SK-N-SH treated with all-trans-retinoic acid at 6 μM for 48 hours (cell line): ENCODE results near the gene COL4A2.

ENCODE experiments used
- ATAC-seq: fragments of 200-7000 bp; cut with Tn5 transposase; 3 replicates; pipeline ENCODE4 v1.9.1; 2020; ENCODE audit warnings: mild to moderate bottlenecking, moderate library complexity
- ARNTL ChIP-seq: fragments of 450-650 bp; formaldehyde crosslinking; IDR thresholded peaks from 2 replicates; pipeline ENCODE4 v1.5.0; 2020; ENCODE audit warnings: low read depth, mild to moderate bottlenecking, moderate library complexity, borderline replicate concordance
- CSDC2 ChIP-seq: fragments of 250-450 bp; sonication (Bioruptor Pico); IDR thresholded peaks from 2 replicates; pipeline ENCODE4 v1.5.0; 2020; ENCODE audit warnings: mild to moderate bottlenecking, moderate library complexity
- ESRRG ChIP-seq: fragments of 250-450 bp; sonication (Bioruptor Pico); IDR thresholded peaks from 2 replicates; pipeline ENCODE4 v1.6.1; 2021; ENCODE audit warnings: mild to moderate bottlenecking
- GLIS3 ChIP-seq: fragments of 250-450 bp; sonication (Bioruptor Pico); IDR thresholded peaks from 2 replicates; pipeline ENCODE4 v1.5.0; 2020; ENCODE audit warnings: mild to moderate bottlenecking, moderate library complexity
- OSR1 ChIP-seq: fragments of 250-450 bp; sonication (Bioruptor Pico); IDR thresholded peaks from 2 replicates; pipeline ENCODE4 v1.8.0; 2022; ENCODE audit warnings: moderate library complexity, mild to moderate bottlenecking, inconsistent platforms
- TCF4 ChIP-seq: fragments of 250-450 bp; sonication (Bioruptor Pico); IDR thresholded peaks from 2 replicates; pipeline ENCODE4 v1.8.0; 2021; ENCODE audit warnings: mild to moderate bottlenecking, moderate library complexity, borderline replicate concordance
- TOX ChIP-seq: fragments of 250-450 bp; sonication (Bioruptor Pico); IDR thresholded peaks from 2 replicates; pipeline ENCODE4 v1.8.0; 2021; ENCODE audit warnings: mild to moderate bottlenecking, moderate library complexity, borderline replicate concordance
- TSHZ2 ChIP-seq: fragments of 250-450 bp; sonication (Bioruptor Pico); IDR thresholded peaks from 2 replicates; pipeline ENCODE4 v1.5.0; 2020; ENCODE audit warnings: mild to moderate bottlenecking, moderate library complexity
- ZC3H10 ChIP-seq: fragments of 250-450 bp; sonication (Bioruptor Pico); IDR thresholded peaks from 2 replicates; pipeline ENCODE4 v1.5.1; 2021; ENCODE audit warnings: mild to moderate bottlenecking, moderate library complexity
- ZFP3 ChIP-seq: fragments of 250-450 bp; sonication (Bioruptor Pico); IDR thresholded peaks from 2 replicates; pipeline ENCODE4 v1.5.0; 2020; ENCODE audit warnings: mild to moderate bottlenecking, moderate library complexity
- ZNF8 ChIP-seq: fragments of 450-650 bp; formaldehyde crosslinking; IDR thresholded peaks from 2 replicates; pipeline ENCODE4 v1.5.0; 2020; ENCODE audit warnings: mild to moderate bottlenecking, moderate library complexity
- TF ChIP-seq, protein P1 (sequence below): fragments of 250-450 bp; sonication (Bioruptor Pico); IDR thresholded peaks from 2 replicates; pipeline ENCODE4 v1.8.0; 2020; ENCODE audit warnings: mild to moderate bottlenecking, moderate library complexity, borderline replicate concordance
- TF ChIP-seq, protein P2 (sequence below): fragments of 250-450 bp; sonication (Bioruptor Pico); IDR thresholded peaks from 2 replicates; pipeline ENCODE4 v1.8.0; 2021; ENCODE audit warnings: low read depth, mild to moderate bottlenecking, moderate library complexity, borderline replicate concordance
- TF ChIP-seq, protein P3 (sequence below): fragments of 250-450 bp; sonication (Bioruptor Pico); IDR thresholded peaks from 2 replicates; pipeline ENCODE4 v1.5.1; 2020; ENCODE audit warnings: low read depth, mild to moderate bottlenecking, moderate library complexity

The COL4A2 gene

GRCh38 chr13:110448677-110449076 lies 141.6 kb downstream of the COL4A2 start:
- ATAC-seq: no peak
- TF ChIP-seq TSHZ2 (CRISPR knock-in tag) (no peak), ZC3H10 (CRISPR knock-in tag) (no peak), CSDC2 (CRISPR knock-in tag) (no peak), ZNF8 (CRISPR knock-in tag) (no peak), TOX (CRISPR knock-in tag) (no peak)
- TF ChIP-seq, protein P1, sequence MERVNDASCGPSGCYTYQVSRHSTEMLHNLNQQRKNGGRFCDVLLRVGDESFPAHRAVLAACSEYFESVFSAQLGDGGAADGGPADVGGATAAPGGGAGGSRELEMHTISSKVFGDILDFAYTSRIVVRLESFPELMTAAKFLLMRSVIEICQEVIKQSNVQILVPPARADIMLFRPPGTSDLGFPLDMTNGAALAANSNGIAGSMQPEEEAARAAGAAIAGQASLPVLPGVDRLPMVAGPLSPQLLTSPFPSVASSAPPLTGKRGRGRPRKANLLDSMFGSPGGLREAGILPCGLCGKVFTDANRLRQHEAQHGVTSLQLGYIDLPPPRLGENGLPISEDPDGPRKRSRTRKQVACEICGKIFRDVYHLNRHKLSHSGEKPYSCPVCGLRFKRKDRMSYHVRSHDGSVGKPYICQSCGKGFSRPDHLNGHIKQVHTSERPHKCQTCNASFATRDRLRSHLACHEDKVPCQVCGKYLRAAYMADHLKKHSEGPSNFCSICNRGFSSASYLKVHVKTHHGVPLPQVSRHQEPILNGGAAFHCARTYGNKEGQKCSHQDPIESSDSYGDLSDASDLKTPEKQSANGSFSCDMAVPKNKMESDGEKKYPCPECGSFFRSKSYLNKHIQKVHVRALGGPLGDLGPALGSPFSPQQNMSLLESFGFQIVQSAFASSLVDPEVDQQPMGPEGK (CRISPR knock-in tag): no peak
- TF ChIP-seq, protein P2, sequence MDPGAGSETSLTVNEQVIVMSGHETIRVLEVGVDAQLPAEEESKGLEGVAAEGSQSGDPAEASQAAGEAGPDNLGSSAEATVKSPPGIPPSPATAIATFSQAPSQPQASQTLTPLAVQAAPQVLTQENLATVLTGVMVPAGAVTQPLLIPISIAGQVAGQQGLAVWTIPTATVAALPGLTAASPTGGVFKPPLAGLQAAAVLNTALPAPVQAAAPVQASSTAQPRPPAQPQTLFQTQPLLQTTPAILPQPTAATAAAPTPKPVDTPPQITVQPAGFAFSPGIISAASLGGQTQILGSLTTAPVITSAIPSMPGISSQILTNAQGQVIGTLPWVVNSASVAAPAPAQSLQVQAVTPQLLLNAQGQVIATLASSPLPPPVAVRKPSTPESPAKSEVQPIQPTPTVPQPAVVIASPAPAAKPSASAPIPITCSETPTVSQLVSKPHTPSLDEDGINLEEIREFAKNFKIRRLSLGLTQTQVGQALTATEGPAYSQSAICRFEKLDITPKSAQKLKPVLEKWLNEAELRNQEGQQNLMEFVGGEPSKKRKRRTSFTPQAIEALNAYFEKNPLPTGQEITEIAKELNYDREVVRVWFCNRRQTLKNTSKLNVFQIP: no peak

DNA sequence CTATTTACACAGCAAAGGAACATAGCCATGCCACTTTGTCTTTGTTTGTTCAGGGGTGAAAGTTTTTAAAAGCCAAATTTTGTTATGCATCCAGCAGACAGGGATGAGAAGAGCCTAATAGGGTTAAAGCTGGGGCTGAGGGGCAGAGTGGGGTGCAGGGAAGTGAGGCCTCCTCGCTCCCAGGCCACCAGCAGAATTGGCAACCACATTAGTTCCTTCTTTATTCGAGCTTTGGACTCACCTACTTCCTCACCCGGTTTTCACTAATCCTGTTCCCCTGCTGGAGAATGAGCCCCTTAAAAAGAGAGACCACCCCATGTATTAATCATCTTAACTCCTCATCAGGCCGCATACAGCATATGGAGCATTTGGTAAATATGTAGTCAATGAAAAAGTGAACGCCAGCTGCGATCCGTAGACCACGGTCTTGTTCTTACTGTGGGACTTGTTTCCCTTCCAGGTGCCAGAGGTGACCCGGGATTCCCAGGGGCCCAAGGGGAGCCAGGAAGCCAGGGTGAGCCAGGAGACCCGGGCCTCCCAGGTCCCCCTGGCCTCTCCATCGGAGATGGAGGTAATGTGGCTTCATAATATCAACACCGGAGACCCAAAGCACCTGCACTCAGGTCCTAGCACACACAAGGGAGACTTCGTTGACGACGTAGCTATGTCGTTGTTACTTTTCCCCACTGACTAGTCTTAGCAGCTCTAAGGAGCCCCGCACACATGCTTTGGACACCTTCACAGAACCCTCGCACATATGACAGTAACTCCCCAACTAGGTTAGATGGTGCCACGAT lies 142.3 kb downstream of the COL4A2 start:
- TF ChIP-seq, protein P3, sequence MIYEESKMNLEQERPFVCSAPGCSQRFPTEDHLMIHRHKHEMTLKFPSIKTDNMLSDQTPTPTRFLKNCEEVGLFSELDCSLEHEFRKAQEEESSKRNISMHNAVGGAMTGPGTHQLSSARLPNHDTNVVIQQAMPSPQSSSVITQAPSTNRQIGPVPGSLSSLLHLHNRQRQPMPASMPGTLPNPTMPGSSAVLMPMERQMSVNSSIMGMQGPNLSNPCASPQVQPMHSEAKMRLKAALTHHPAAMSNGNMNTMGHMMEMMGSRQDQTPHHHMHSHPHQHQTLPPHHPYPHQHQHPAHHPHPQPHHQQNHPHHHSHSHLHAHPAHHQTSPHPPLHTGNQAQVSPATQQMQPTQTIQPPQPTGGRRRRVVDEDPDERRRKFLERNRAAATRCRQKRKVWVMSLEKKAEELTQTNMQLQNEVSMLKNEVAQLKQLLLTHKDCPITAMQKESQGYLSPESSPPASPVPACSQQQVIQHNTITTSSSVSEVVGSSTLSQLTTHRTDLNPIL (CRISPR knock-in tag): no peak
- TF ChIP-seq OSR1 (CRISPR knock-in tag) (no peak), GLIS3 (CRISPR knock-in tag) (no peak), CSDC2 (CRISPR knock-in tag) (no peak), TSHZ2 (CRISPR knock-in tag) (no peak), TCF4 (no peak), ARNTL (CRISPR knock-in tag) (no peak), ZFP3 (CRISPR knock-in tag) (no peak), ZC3H10 (CRISPR knock-in tag) (no peak), ESRRG (no peak)
- TF ChIP-seq, protein P1 (CRISPR knock-in tag): no peak
- ATAC-seq: no peak
